Type B pancreatic cell (in vitro differentiated cells): ENCODE results near the gene MTRF1. TPM values are rescaled to one million over a fixed set of nuclear protein-coding genes. Genes with fewer than 3 reads are reported as not detected.

ENCODE experiments used
- DNase-seq: peaks from one replicate; pipeline ENCODE4 v3.0.0; 2021; ENCODE audit warnings: mixed read lengths; ENCODE audit not compliant: unreplicated experiment; ENCODE audit errors: extremely low spot score
- H3K27ac Mint-ChIP-seq: 2 replicates; pipeline ENCODE4 v1.8.0; 2021; ENCODE audit warnings: mild to moderate bottlenecking, mixed read lengths
- H3K27me3 Mint-ChIP-seq: 2 replicates; pipeline ENCODE4 v1.8.0; 2021; ENCODE audit warnings: mixed read lengths
- H3K36me3 Mint-ChIP-seq: 2 replicates; pipeline ENCODE4 v1.8.0; 2021; ENCODE audit warnings: mixed read lengths
- H3K4me1 Mint-ChIP-seq: one replicate; pipeline ENCODE4 v1.8.0; 2021; ENCODE audit warnings: mixed read lengths; ENCODE audit not compliant: unreplicated experiment
- H3K4me3 Mint-ChIP-seq: 2 replicates; pipeline ENCODE4 v1.8.0; 2021; ENCODE audit warnings: mild to moderate bottlenecking, mixed read lengths
- H3K9me3 Mint-ChIP-seq: 2 replicates; pipeline ENCODE4 v1.8.0; 2021; ENCODE audit warnings: mixed read lengths
- CTCF ChIP-seq: fragments of 200-600 bp; sonication (generic); conservative IDR thresholded peaks from 2 replicates; pipeline ENCODE4 v1.5.0; 2021; ENCODE audit warnings: antibody characterized with exemption, mild to moderate bottlenecking
- total RNA-seq: library from RNA; stranded (reverse); gene quantifications from 2 replicates; pipeline ENCODE4 v1.2.1, GENCODE V29; 2021; ENCODE audit warnings: low replicate concordance

Gene MTRF1
- total RNA-seq, 1 donor from 2014 or later = 18.2 TPM

DNA sequence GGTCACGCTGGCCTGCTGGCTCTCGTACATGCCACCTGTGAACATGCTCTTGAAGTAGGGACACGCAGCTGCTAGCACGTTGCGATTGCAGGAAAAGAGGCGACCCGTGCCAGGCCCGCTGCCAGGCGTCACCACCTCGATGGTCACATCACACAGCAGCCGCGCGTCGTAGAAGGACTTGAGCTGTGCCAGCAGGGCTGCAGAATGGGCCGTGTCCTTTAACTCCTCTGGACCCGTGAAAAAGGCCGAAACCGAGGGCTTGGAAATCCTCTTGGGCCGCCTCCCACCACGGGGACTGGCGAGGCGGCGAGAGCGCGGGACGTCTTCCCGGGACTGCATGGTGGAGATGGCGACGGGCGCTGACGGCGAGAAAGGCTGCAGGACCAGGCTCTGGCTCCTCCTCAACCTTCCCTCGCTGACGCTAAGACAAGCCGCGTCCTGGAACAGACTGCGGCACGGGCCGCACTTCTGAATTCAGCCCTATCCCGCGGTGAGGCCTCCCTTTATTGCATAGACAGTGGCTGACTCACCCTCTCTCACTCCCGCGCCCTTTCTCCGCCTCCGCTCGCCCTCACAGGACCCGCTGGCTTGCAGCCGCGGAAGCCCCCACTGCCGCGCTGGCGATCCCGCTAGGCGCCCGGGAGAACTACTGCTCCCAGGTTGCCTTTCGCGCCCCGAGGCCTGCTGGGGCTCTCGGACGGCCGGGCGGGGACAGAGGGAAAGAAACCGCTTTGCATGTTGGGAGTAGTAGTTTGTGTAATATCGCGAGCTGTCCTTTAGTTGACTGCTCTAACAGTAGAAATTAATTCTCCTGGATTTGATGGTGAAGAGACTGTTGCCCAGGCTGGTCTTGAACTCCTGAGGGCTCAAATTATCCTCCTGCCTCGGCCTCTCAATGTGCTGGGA is 69.2 kb downstream of the MTRF1 start, which contains the start of gene KBTBD7:
Gene KBTBD7 (minus strand): TSS at position 651 of the 906 bp plus-strand sequence. CDS start 312 bp downstream, at position 339.
- peak within 1 kb of the TSS; percentile 96 for H3K4me3 Mint-ChIP-seq
- H3K4me1 Mint-ChIP-seq = peaks cover 16% of the 10 kb centered on the region
- peaks cover 9% of the 10 kb centered on the region for H3K9me3 Mint-ChIP-seq
- TF ChIP-seq CTCF = peak; percentile 34
- peak within 1 kb of the TSS; percentile 95 for H3K27ac Mint-ChIP-seq
- H3K27me3 Mint-ChIP-seq = no peaks in the 10 kb centered on the region
- peak; percentile 94 for DNase-seq
- peaks cover 30% of the 10 kb centered on the region for H3K36me3 Mint-ChIP-seq

DNA sequence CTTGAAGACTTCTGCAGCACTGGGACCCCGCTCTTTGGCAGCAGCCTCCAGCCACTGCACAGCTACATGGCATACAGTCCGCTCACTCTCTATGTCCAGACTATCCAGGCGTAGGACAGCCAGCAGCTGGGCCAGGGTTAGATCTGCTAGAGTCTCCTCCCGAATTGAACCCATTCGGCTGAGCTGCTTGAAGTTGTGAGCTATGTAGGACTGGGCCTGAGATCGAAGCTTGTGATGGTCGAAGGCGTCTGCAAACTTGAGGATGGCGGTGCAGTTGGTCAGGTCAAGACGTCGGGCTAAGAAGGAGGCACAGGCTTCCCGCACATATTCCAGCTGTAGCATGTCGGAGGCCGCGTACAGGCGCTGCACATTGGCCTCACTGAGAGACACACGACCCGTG is 69.9 kb downstream of the MTRF1 start:
- TF ChIP-seq CTCF = no peak
- peaks cover 9% of the 10 kb centered on the region for H3K9me3 Mint-ChIP-seq
- no peak for DNase-seq
- peak overlapping the region; percentile 96 for H3K4me3 Mint-ChIP-seq
- peaks cover 16% of the 10 kb centered on the region for H3K4me1 Mint-ChIP-seq
- H3K36me3 Mint-ChIP-seq = peaks cover 30% of the 10 kb centered on the region
- H3K27me3 Mint-ChIP-seq = no peaks in the 10 kb centered on the region
- peak overlapping the region; percentile 95 for H3K27ac Mint-ChIP-seq

DNA sequence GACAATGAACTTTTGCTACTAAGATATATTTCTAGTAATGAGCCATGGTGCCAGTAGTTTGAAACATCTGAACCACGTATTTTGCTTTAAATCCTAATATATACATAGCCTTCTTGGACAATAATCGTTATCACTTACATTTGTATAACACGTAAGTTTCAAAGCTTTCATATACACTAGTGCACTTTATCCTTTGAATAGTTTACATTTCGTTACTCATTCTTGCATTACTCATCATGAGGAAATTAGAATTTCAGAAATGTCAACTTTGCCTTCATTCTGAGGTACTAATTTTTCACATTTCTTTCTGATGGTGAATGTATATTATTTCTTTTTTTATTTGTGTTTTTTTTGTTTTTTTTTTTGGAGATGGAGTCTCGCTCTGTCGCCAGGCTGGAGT is 74.8 kb downstream of the MTRF1 start:
- Mint-ChIP-seq H3K4me3 (no peak overlapping the region), H3K9me3 (peaks cover 9% of the 10 kb centered on the region), H3K36me3 (peaks cover 24% of the 10 kb centered on the region), H3K27ac (no peak overlapping the region), H3K27me3 (no peaks in the 10 kb centered on the region), H3K4me1 (peaks cover 9% of the 10 kb centered on the region)
- no peak for TF ChIP-seq CTCF
- no peak for DNase-seq

- no peak for DNase-seq
- Mint-ChIP-seq H3K4me1 (no peaks in the 10 kb centered on the region), H3K9me3 (peaks cover 9% of the 10 kb centered on the region), H3K27ac (no peak overlapping the region), H3K27me3 (no peaks in the 10 kb centered on the region), H3K36me3 (peaks cover 11% of the 10 kb centered on the region), H3K4me3 (no peak overlapping the region)
- no peak for TF ChIP-seq CTCF
Measured at GRCh38 chr13:41186481-41186880, 76.9 kb downstream of the MTRF1 start.

DNA sequence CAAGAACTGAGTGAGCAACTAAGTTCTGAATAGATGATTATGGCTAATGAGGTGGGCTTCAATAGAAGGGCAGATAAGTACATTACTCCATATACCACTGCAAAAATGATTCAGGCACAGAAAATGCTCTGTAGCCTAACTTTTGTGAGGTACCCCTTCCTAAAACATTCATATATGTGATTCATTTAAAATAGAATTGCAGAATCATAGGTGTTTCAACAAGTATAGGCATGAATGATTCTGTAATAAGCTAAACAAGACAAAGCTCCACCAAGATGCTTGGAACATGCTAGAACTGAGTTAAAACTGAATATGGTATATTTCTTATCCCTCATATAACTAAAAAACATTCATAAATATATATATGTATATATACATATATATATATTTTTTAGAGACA is 81.1 kb downstream of the MTRF1 start:
- DNase-seq = no peak
- TF ChIP-seq CTCF = no peak
- Mint-ChIP-seq H3K27me3 (no peaks in the 10 kb centered on the region), H3K27ac (no peak overlapping the region), H3K4me3 (no peak overlapping the region), H3K4me1 (no peaks in the 10 kb centered on the region), H3K9me3 (no peaks in the 10 kb centered on the region), H3K36me3 (no peaks in the 10 kb centered on the region)
